Measurements from ENCODE around the gene PIAS2.
"Not testable (repeated sequence)": the region's sequence is repeated elsewhere in the genome, so short reads cannot be mapped to it uniquely, and the experiment has no call there.

PIAS2 gene

GRCh38 chr18:46832849-46833248, 84.5 kb downstream of the PIAS2 start:
- DNase-seq (ENCODE audit: low read depth in 3 of 3, low spot score in 1 of 3), result no peak

DNA sequence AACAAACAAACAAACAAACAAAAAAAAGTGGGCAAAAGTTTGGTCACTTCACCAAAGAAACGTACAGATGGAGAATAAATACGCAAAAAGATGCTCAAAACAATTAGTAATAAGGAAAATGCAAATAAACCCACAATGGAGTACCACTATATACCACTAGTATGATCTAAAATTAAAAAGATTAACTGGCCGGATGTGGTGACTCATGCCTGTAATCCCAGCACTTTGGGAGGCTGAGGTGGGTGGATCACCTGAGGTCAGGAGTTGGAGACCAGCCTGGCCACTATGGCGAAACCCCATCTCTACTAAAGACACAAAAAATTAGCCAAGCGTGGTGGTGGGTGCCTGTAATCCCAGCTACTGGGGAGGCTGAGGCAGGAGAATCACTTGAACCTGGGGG, 84.9 kb downstream of the PIAS2 start:
- not testable (repeated sequence) for DNase-seq (ENCODE audit: low read depth in 3 of 3, low spot score in 1 of 3)

GRCh38 chr18:46831434-46831833, 85.9 kb downstream of the PIAS2 start:
- DNase-seq (ENCODE audit: low read depth in 3 of 3, low spot score in 1 of 3), result no peak

- DNase-seq (ENCODE audit: low read depth in 3 of 3, low spot score in 1 of 3), result no peak
Observed at GRCh38 chr18:46830633-46831032, 86.7 kb downstream of the PIAS2 start.

GRCh38 chr18:46829947-46830346, 87.4 kb downstream of the PIAS2 start:
- DNase-seq (ENCODE audit: low read depth in 3 of 3, low spot score in 1 of 3), result no peak

DNA sequence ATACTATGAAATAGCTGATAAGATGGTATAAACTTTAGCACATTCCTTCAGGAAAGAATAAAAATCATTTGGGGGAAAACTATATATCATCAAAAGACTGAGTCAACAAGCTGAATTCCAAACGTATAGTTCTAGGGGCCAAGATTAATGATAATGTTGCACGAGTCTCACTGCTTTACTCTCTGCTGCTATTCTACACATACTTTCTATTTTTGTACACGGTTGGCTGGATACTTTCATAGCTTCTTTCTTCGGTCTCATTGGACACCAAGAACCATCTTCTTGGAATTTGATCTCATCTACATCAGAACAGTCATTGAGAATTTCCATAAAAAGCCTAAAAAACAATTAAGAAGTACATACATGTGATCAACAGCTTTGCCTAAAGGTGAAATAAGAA, 87.8 kb downstream of the PIAS2 start:
- no peak for DNase-seq (ENCODE audit: low read depth in 3 of 3, low spot score in 1 of 3)

DNA sequence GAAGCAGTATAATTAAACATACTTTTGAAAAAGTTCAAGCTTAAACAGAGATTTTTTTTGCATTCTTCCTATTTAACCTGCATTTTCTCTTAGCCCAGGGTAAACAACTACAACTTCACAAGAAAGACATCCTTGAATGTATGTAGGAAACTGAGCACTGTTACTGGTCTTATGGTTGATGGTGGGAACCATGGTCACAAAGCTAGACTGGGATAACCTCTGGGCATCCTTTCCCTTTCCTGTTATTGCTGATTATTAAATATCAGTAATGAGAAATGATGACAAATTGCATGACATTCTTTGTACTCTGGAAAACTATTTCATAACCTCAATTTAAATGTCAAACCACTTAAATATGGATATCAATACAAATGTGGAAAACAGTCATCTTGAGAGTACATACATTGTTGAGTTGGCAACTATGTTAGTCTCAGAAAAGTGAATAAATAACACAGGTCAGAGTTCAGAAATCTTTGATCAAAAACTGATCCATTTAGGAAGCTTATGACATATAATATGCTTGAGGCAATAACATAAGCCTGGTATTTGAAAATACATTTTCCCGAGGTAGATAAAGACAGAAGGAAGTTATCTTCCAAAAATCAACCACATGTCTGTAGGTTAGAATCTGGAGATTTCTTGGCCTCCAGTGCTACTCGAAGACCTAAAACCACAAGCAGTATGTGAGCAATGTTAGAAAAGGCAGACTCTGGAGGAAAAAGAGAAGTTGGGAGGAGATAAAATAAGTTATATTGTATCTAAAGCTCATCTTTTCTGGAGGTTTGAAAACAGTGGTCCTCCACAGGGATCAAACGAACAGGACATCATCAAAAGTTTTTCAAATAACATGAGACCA, 95.2 kb downstream of the PIAS2 start:
- DNase-seq (ENCODE audit: low read depth in 3 of 3, low spot score in 1 of 3), result no peak

DNA sequence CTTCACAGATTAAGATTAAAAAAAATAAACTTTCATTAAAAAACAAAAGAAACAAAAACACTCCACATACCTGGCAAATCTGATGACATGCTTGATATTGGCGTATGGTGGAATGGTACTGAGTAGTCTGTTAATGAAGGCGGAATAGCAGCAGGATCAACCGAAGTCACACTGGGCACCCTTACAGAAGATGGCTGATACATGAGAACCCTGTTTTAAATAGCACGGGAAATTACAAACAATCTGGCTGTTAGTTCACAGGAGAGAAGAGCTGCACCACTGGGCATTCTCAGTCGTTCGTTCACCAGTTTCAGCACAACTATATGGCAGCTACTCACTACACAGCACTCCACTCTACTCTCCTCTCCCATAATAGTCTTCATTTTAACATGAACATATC, 96.4 kb downstream of the PIAS2 start:
- DNase-seq (ENCODE audit: low read depth in 3 of 3, low spot score in 1 of 3), result no peak

DNA sequence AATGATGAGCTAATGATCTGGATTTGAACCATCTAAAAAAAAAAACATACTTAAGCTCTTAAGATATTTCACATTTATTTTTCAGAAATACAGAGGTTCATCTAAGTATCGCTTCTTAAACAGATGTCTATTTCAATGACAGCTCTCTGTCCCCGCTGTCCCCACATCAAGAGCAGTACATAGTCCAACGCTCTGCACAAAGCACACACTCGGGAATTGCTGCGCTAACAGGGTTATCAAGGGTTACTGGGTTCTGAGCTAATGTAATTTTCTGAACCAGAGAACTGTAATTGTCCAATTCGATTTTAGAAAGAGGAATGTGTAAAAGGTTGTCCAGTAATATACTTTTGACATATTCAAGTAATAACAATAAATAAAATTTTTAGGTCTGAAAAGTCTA, 101.6 kb downstream of the PIAS2 start:
- DNase-seq (ENCODE audit: low read depth in 3 of 3, low spot score in 1 of 3), result no peak

DNA sequence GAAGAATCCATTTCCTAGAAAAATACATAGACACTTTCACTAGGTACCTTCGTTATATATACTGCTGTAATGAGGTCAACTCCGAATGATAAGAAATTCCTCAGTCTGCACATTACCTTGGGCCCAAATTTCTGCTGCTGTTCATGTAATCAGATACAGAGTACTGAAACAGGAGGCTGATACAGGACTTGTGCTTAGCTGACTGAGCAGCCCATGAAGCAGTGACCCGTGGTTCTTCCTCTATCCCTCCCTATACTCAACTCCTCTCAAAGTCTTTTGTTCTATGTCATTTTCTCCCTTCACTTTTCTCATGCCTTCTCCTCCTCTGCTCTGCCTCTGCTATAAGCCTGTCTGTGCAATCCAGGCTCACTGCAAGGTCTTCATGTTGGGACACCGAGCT, 102.9 kb downstream of the PIAS2 start:
- no peak for DNase-seq (ENCODE audit: low read depth in 3 of 3, low spot score in 1 of 3)

DNA sequence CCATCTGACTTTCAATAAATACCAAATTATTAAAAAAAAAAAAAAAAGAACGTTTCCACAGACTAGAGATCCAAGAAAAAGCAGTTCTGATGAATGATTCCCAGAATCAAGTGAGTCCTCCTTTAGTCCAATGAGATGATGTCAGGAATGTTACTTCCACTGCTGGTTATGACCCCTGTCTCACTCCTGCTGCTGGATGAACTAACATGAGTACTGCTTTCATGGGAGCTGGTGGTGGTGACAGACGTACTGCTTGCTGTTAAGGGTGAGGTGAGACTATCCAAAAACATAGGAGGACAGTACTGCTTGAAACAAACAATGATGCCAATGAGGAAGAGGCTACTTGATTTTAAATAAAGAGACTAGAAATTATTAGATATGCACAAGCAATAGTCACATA, 105.0 kb downstream of the PIAS2 start:
- DNase-seq (ENCODE audit: low read depth in 3 of 3, low spot score in 1 of 3), result no peak

DNA sequence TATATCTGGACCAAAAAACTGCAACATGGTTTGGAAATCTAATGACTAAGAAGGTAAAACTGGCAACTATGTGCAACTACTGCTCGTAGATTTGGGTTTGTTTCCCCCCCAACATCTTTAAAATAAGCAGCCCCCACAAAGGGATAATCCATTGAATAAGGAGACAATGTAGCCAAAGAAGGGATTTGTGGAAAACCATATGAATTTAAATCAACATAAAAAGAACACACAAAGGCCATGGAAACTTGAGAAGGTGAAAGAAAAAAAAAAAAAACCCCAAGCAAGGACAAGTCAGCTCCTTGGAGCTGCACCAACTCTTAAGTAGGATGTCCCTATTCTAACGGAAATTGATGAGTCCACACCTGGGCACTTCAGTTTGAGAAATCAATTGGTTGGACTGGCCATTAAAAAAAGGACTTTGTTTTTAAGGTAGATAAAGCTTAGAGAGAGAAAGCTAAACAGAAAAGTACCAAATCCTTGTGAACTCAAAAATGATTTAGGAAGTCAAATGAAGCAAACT, 106.8 kb downstream of the PIAS2 start:
- no peak for DNase-seq (ENCODE audit: low read depth in 3 of 3, low spot score in 1 of 3)

DNA sequence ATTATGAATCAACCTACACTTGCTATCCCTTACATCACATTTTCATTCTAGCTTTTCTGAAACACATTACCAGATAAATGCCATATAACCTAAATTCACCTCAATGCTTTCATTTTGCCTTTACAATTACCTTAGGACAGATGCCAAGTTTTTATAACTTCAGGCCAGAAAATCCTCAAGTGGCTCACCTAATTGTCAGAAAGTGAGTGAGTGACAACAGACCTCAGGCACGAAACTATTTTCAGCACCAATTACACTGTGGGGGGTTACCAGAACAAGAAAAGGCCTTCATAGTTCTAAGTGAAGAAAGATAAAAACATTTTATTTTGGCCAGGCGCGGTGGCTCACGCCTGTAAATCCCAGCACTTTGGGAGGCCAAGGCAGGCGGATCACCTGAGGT, 108.2 kb downstream of the PIAS2 start:
- DNase-seq (ENCODE audit: low read depth in 3 of 3, low spot score in 1 of 3), result no peak

DNA sequence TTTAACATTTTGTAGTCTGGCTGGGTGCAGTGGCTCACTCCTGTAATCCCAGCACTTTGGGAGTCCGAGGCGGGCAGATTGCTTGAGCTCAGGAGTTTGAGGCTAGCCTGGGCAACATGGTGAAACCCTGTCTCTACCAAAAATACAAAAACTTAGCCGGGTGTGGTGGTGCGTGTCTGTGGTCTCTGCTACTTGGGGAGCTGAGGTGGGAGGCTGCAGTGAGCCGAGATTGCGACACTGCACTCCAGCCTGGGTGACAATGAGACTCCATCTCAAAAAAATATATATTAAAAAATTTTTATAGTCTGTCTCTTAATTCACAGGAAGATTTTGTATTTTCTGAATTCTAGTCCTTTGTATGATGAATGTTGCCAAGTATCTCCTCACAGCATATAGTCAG, 121.4 kb downstream of the PIAS2 start:
- not testable (repeated sequence) for DNase-seq (ENCODE audit: low read depth in 3 of 3, low spot score in 1 of 3)

DNA sequence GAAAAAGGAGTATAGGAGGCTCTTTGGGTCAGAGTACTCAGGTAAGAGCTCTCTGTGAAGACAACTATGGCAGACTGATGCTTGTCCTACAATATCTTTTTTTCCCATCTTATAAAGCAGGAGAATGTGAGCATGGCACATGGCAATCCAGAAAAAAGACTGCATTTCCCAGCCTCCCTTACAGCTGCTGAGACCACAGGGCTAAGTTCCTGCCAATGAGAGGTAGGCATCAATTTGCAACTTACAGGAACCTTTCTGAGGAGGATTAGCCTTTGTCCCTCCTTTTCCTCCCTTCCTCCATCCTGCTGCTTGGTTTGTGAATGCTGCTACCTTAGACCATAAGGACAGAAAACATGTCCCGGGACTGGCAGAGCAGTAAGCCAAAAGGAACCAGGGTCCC, 122.7 kb downstream of the PIAS2 start:
- DNase-seq (ENCODE audit: low read depth in 3 of 3, low spot score in 1 of 3), result no peak

DNA sequence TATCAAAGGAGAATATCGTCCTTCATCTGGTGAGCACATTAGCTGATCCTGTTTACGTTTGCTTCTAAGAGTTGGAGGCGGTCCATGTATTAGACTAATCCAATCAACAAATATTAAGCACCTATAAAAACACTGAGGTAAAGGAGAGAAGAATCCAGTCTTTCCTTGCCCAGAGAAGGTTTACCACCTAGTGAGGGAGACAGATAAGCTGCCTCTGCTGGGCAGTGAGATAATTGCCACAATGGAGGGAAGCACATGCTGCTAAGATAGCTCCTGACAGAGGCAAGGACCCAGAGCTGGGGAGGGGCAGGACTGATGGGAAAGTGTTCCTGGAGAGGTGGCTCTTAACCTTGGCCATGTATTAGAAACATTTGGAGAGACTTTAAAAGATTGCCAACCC, 123.7 kb downstream of the PIAS2 start:
- no peak for DNase-seq (ENCODE audit: low read depth in 3 of 3, low spot score in 1 of 3)

DNA sequence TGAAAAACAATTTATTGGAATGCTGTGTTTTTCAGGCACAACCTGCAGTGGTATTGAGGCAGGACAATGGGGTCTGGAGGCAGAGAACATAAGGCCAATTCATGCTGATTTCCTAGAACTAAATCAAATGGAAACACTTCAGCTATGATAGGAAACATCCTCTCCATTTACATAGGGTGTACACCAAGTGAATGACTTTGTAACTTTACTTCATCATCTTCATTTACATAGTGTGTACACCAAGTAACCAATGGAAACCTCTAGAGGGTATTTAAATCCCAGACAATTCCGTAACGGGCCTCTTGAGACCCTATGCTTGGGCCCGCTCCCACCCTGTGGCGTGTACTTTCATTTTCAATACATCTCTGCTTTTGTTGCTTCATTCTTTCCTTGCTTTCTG, 128.2 kb downstream of the PIAS2 start:
- no peak for DNase-seq (ENCODE audit: low read depth in 3 of 3, low spot score in 1 of 3)

- no peak for DNase-seq (ENCODE audit: low read depth in 3 of 3, low spot score in 1 of 3)
Observed at GRCh38 chr18:46787674-46788073, 129.6 kb downstream of the PIAS2 start.

GRCh38 chr18:46772357-46772756, 144.9 kb downstream of the PIAS2 start:
- no peak for DNase-seq (ENCODE audit: low read depth in 3 of 3, low spot score in 1 of 3)

DNA sequence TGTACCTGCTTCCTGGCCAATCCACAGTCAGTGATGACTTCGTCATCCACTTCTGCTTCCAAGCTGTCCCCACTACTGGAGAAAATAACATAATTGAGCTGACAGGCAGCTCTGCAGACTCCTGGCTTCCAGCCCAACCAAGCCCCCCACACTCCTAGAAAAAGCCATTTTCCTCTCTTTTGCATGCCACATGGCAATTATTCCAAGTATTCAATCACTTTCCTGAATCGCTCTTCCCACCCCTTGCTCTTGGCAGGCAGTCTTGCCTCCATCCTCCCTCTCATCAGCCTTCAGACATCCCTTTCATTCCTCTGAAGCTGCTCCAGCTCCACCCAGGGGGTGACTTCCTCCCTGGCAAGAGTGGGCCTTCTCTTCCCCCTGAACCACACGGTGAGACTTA, 146.2 kb downstream of the PIAS2 start:
- DNase-seq (ENCODE audit: low read depth in 3 of 3, low spot score in 1 of 3), result no peak

GRCh38 chr18:46770708-46771107, 146.6 kb downstream of the PIAS2 start:
- no peak for DNase-seq (ENCODE audit: low read depth in 3 of 3, low spot score in 1 of 3)

DNA sequence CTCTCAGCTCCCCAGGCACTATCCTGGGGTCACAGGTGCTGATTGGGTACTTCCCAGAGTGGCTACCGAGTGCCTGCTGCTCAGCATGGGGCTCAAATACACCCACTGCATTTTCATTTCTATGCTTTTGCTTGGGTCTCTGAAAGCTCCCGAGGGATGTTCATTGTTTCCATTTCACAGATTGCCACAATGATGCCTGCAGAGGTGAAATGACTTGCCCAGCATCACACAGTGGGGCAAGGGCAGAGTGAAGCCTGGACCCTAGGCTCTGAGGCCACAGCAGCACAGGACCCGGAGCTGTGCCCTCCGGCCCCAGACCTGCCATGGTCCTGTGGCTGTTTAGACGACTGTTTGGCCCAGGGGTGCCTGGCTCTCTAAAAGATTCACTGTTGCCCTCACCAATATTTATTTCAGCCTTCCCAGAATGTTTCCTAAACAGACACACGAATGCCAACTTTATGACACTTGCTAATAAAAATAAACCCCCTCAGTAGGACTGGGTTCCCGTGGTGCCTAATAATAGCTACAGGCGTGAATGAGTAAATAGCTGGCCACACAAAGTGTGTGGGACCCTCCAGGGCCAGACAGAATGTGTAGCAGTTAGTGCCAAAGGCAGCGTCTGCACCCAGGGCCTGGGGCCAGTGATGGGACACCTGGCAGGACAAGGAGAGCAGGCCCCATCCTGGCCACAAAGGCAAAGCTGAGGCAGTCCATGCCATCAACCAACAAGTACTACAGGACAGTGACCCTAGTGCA, 149.0 kb downstream of the PIAS2 start:
- no peak for DNase-seq (ENCODE audit: low read depth in 3 of 3, low spot score in 1 of 3)
